ENCODE measurements around the gene YEATS2. TPM values are rescaled to one million over a fixed set of nuclear protein-coding genes. Genes with fewer than 3 reads are reported as not detected.

The YEATS2 gene
- polyA plus RNA-seq, 4 donors: 3.5 to 19.2 (median 6.0) TPM

- H3K4me1 ChIP-seq (ENCODE audit: control insufficient read depth in 3 of 3, insufficient read depth in 2 of 3, low read depth in 1 of 3, low read length in 2 of 3): peaks cover 0 to 2% (median 0%) of the 10 kb centered on the region in 3 donors
- no peak for DNase-seq
- H3K27ac ChIP-seq (ENCODE audit: low read depth in 1 of 3, low read length in 2 of 3): no peak overlapping the region
- WGBS, 3 donors: 95 to 96% (median 95%) methylated on average over 9 of the region's 9 CpGs
- no peaks in the 10 kb centered on the region for H3K9me3 ChIP-seq (ENCODE audit: control insufficient read depth in 2 of 2, insufficient read depth in 1 of 2, low read depth in 1 of 2, low read length in 1 of 2)
- peaks cover 0 to 1% (median 0%) of the 10 kb centered on the region in 3 donors for H3K27me3 ChIP-seq (ENCODE audit: control insufficient read depth in 3 of 3, insufficient read depth in 3 of 3, low read length in 3 of 3)
- no peak for FAIRE-seq
- H3K4me3 ChIP-seq (ENCODE audit: low read depth in 1 of 3, low read length in 3 of 3): no peak overlapping the region
- peaks cover 4 to 53% (median 11%) of the 10 kb centered on the region in 3 donors for H3K36me3 ChIP-seq (ENCODE audit: control insufficient read depth in 3 of 3, insufficient read depth in 2 of 3, low read depth in 1 of 3, low read length in 3 of 3)
These were observed 131.9 kb downstream of the YEATS2 start for GRCh38 chr3:183829466-183829865.

- WGBS, 3 donors: 95% methylated on average over 9 of the region's 9 CpGs
- Histone ChIP-seq H3K4me1 (ENCODE audit: control insufficient read depth in 3 of 3, insufficient read depth in 2 of 3, low read depth in 1 of 3, low read length in 2 of 3) (no peaks in the 10 kb centered on the region), H3K27ac (ENCODE audit: low read depth in 1 of 3, low read length in 2 of 3) (no peak overlapping the region), H3K36me3 (ENCODE audit: control insufficient read depth in 3 of 3, insufficient read depth in 2 of 3, low read depth in 1 of 3, low read length in 3 of 3) (peaks cover 4 to 58% (median 11%) of the 10 kb centered on the region in 3 donors), H3K9me3 (ENCODE audit: control insufficient read depth in 2 of 2, insufficient read depth in 1 of 2, low read depth in 1 of 2, low read length in 1 of 2) (no peaks in the 10 kb centered on the region), H3K27me3 (ENCODE audit: control insufficient read depth in 3 of 3, insufficient read depth in 3 of 3, low read length in 3 of 3) (no peaks in the 10 kb centered on the region), H3K4me3 (ENCODE audit: low read depth in 1 of 3, low read length in 3 of 3) (no peak overlapping the region)
- DNase-seq (no peak), FAIRE-seq (no peak)
These were observed 132.6 kb downstream of the YEATS2 start for GRCh38 chr3:183830187-183830586.

DNA sequence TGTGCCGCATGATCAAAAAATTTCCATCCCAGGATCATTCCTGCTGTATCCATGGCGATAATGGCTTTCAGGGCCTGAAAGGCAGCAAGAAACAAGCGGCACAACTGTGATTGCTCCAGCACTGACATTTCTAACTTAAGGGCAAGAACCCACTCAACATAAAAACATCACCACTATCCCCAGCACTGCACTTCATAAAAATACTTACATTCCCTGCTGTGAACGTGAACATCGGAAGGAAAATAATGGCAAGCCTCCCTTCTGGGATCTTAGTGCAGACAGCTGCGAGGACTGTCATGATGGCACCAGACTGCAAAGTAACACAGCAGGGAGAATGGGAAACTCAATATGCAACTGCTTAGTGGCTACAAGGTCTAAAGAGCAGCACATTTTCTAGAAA, 135.9 kb downstream of the YEATS2 start:
- peaks cover 9 to 59% (median 11%) of the 10 kb centered on the region in 3 donors for H3K36me3 ChIP-seq (ENCODE audit: control insufficient read depth in 3 of 3, insufficient read depth in 2 of 3, low read depth in 1 of 3, low read length in 3 of 3)
- no peaks in the 10 kb centered on the region for H3K27me3 ChIP-seq (ENCODE audit: control insufficient read depth in 3 of 3, insufficient read depth in 3 of 3, low read length in 3 of 3)
- H3K4me1 ChIP-seq (ENCODE audit: control insufficient read depth in 3 of 3, insufficient read depth in 2 of 3, low read depth in 1 of 3, low read length in 2 of 3): no peaks in the 10 kb centered on the region
- H3K9me3 ChIP-seq (ENCODE audit: control insufficient read depth in 2 of 2, insufficient read depth in 1 of 2, low read depth in 1 of 2, low read length in 1 of 2): no peaks in the 10 kb centered on the region
- no peak overlapping the region for H3K4me3 ChIP-seq (ENCODE audit: low read depth in 1 of 3, low read length in 3 of 3)
- WGBS, 3 donors: 97 to 98% (median 97%) methylated on average over 6 of the region's 6 CpGs
- no peak for FAIRE-seq
- H3K27ac ChIP-seq (ENCODE audit: low read depth in 1 of 3, low read length in 2 of 3): no peak overlapping the region
- no peak for DNase-seq

- 93 to 95% (median 94%) methylated on average over 9 of the region's 9 CpGs for WGBS, 3 donors
- peaks cover 16 to 54% (median 17%) of the 10 kb centered on the region in 3 donors for H3K36me3 ChIP-seq (ENCODE audit: control insufficient read depth in 3 of 3, insufficient read depth in 2 of 3, low read depth in 1 of 3, low read length in 3 of 3)
- no peak overlapping the region for H3K27ac ChIP-seq (ENCODE audit: low read depth in 1 of 3, low read length in 2 of 3)
- FAIRE-seq (no peak), DNase-seq (no peak)
- H3K9me3 ChIP-seq (ENCODE audit: control insufficient read depth in 2 of 2, insufficient read depth in 1 of 2, low read depth in 1 of 2, low read length in 1 of 2): no peaks in the 10 kb centered on the region
- no peaks in the 10 kb centered on the region for H3K27me3 ChIP-seq (ENCODE audit: control insufficient read depth in 3 of 3, insufficient read depth in 3 of 3, low read length in 3 of 3)
- H3K4me1 ChIP-seq (ENCODE audit: control insufficient read depth in 3 of 3, insufficient read depth in 2 of 3, low read depth in 1 of 3, low read length in 2 of 3): no peaks in the 10 kb centered on the region
- H3K4me3 ChIP-seq (ENCODE audit: low read depth in 1 of 3, low read length in 3 of 3): no peak overlapping the region
These were observed 139.8 kb downstream of the YEATS2 start for GRCh38 chr3:183837390-183837789.

DNA sequence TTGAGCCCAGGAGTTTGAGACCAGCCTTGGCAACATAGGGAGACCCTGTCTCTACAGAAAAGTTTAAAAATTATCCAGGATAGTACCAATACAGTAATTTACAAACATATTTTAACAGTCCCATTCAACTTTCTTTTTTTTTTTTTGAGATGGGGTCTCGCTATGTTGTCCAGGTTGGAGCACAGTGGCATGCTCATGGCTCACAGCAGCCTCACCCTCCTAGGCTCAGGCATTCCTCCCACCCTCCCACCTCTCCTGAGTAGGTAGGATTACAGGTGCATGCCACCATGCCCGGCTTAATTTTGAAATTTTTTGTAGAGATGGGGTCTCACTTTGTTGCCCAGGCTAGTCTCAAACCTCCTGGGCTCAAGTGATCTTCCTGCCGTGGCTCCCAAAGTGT, 140.3 kb downstream of the YEATS2 start:
- H3K4me1 ChIP-seq (ENCODE audit: control insufficient read depth in 3 of 3, insufficient read depth in 2 of 3, low read depth in 1 of 3, low read length in 2 of 3): no peaks in the 10 kb centered on the region
- H3K27ac ChIP-seq (ENCODE audit: low read depth in 1 of 3, low read length in 2 of 3): no peak overlapping the region
- H3K27me3 ChIP-seq (ENCODE audit: control insufficient read depth in 3 of 3, insufficient read depth in 3 of 3, low read length in 3 of 3): no peaks in the 10 kb centered on the region
- FAIRE-seq (no peak), DNase-seq (no peak)
- H3K9me3 ChIP-seq (ENCODE audit: control insufficient read depth in 2 of 2, insufficient read depth in 1 of 2, low read depth in 1 of 2, low read length in 1 of 2): no peaks in the 10 kb centered on the region
- H3K36me3 ChIP-seq (ENCODE audit: control insufficient read depth in 3 of 3, insufficient read depth in 2 of 3, low read depth in 1 of 3, low read length in 3 of 3): peaks cover 12 to 54% (median 17%) of the 10 kb centered on the region in 3 donors
- no peak overlapping the region for H3K4me3 ChIP-seq (ENCODE audit: low read depth in 1 of 3, low read length in 3 of 3)
- WGBS, 3 donors: 94 to 98% (median 97%) methylated on average over 3 of the region's 3 CpGs

DNA sequence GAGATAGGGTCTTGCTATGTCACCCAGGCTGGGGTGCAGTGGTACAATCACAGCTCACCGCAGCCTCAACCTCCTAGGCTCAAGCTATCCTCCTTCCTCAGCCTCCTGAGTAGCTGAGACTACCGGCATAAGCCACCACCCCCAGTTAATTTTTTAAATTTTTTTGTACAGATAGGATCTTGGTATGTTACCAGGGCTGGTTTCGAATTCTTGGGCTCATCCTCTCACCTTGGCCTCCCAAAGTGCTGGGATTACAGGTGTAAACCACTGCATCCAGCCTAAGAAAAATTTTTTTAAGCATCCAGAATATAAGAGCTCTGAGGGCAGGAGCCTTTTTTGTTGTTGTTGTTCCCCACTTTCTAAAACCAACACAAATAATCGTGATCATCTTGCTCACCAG, 142.2 kb downstream of the YEATS2 start:
- Histone ChIP-seq H3K4me3 (ENCODE audit: low read depth in 1 of 3, low read length in 3 of 3) (no peak overlapping the region), H3K36me3 (ENCODE audit: control insufficient read depth in 3 of 3, insufficient read depth in 2 of 3, low read depth in 1 of 3, low read length in 3 of 3) (peaks cover 12 to 47% (median 15%) of the 10 kb centered on the region in 3 donors), H3K9me3 (ENCODE audit: control insufficient read depth in 2 of 2, insufficient read depth in 1 of 2, low read depth in 1 of 2, low read length in 1 of 2) (no peaks in the 10 kb centered on the region), H3K4me1 (ENCODE audit: control insufficient read depth in 3 of 3, insufficient read depth in 2 of 3, low read depth in 1 of 3, low read length in 2 of 3) (no peaks in the 10 kb centered on the region), H3K27me3 (ENCODE audit: control insufficient read depth in 3 of 3, insufficient read depth in 3 of 3, low read length in 3 of 3) (no peaks in the 10 kb centered on the region), H3K27ac (ENCODE audit: low read depth in 1 of 3, low read length in 2 of 3) (no peak overlapping the region)
- WGBS, 3 donors: 94 to 98% (median 97%) methylated on average over 4 of the region's 4 CpGs
- no peak for DNase-seq
- no peak for FAIRE-seq

DNA sequence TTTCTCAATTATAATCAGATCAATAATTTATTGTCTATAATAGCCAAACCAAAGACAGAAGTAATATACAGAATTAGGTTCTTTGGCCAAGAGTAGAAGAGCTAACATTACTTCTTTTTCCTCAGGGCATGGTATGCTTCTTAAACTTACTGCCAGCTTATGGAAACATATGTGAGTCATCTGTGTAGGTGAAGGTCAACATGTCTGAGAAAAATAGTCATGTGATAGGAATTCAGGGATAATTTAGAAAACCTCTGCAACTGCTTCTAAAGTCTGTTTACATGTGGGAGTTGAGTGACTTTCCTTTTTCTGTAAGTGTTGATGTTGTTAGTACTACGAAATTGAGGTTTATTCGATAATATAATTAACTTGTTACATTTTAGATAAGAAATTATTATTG, 147.0 kb downstream of the YEATS2 start:
- Histone ChIP-seq H3K4me1 (ENCODE audit: control insufficient read depth in 3 of 3, insufficient read depth in 2 of 3, low read depth in 1 of 3, low read length in 2 of 3) (no peaks in the 10 kb centered on the region), H3K27me3 (ENCODE audit: control insufficient read depth in 3 of 3, insufficient read depth in 3 of 3, low read length in 3 of 3) (no peaks in the 10 kb centered on the region), H3K9me3 (ENCODE audit: control insufficient read depth in 2 of 2, insufficient read depth in 1 of 2, low read depth in 1 of 2, low read length in 1 of 2) (no peaks in the 10 kb centered on the region), H3K4me3 (ENCODE audit: low read depth in 1 of 3, low read length in 3 of 3) (no peak overlapping the region), H3K36me3 (ENCODE audit: control insufficient read depth in 3 of 3, insufficient read depth in 2 of 3, low read depth in 1 of 3, low read length in 3 of 3) (peaks cover 14 to 44% (median 23%) of the 10 kb centered on the region in 3 donors), H3K27ac (ENCODE audit: low read depth in 1 of 3, low read length in 2 of 3) (no peak overlapping the region)
- FAIRE-seq (no peak), DNase-seq (no peak)
- 82 to 93% (median 93%) methylated on average over 2 of the region's 2 CpGs for WGBS, 3 donors

DNA sequence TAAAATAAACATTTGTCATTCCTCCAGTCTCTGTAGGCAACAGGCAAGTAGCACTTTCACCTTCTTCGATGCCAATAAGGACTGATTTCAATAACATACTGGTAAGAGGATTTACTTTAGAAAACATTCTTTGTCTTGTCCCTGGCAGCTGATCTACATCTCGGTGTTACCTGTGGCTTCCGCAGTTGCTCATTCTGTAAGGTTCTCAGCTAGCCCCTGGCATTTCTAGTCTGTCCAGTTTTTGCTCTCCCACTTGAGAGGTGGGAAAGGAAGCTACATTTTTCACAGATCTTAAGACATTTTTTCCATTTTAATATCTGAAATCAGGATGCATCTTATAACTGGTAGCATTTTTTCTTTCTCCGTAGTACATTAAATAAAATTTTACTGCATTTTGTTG, 147.5 kb downstream of the YEATS2 start:
- no peaks in the 10 kb centered on the region for H3K4me1 ChIP-seq (ENCODE audit: control insufficient read depth in 3 of 3, insufficient read depth in 2 of 3, low read depth in 1 of 3, low read length in 2 of 3)
- no peaks in the 10 kb centered on the region for H3K9me3 ChIP-seq (ENCODE audit: control insufficient read depth in 2 of 2, insufficient read depth in 1 of 2, low read depth in 1 of 2, low read length in 1 of 2)
- FAIRE-seq (no peak), DNase-seq (no peak)
- WGBS, 3 donors: 91 to 97% (median 92%) methylated on average over 4 of the region's 4 CpGs
- H3K4me3 ChIP-seq (ENCODE audit: low read depth in 1 of 3, low read length in 3 of 3): no peak overlapping the region
- peaks cover 15 to 41% (median 23%) of the 10 kb centered on the region in 3 donors for H3K36me3 ChIP-seq (ENCODE audit: control insufficient read depth in 3 of 3, insufficient read depth in 2 of 3, low read depth in 1 of 3, low read length in 3 of 3)
- H3K27ac ChIP-seq (ENCODE audit: low read depth in 1 of 3, low read length in 2 of 3): no peak overlapping the region
- no peaks in the 10 kb centered on the region for H3K27me3 ChIP-seq (ENCODE audit: control insufficient read depth in 3 of 3, insufficient read depth in 3 of 3, low read length in 3 of 3)

DNA sequence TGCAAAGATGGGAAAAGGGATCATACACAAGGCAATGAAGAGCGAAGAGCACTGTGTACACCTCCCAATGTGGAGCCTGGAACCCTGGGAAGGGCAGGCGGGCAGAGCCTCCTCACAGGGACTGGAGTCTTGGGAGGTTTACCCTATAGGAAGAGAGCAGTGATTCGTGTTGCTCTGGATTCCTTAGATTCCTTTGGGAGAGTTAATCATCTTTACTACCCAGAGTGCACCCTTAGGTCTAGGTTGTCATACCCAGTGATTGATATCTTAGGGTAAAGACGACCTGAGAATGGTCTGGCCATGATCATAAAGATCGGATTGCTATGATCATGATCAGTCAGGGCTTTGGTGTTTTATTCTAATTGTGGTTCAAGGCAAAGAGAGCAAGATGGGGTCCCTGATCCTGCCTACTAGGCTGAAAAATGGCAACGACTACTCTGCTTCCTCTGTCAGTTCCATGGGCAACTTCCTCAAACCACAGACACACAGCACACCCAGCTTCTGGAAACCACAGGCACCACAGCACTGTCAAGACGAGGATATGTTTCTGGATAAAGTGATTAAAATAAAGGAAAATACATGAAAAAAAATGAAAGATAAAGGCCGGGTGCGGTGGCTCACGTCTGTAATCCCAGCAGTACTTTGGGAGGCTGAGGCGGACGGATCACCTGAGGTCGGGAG, 148.2 kb downstream of the YEATS2 start:
- H3K27ac ChIP-seq (ENCODE audit: low read depth in 1 of 3, low read length in 2 of 3): no peak overlapping the region
- no peaks in the 10 kb centered on the region for H3K9me3 ChIP-seq (ENCODE audit: control insufficient read depth in 2 of 2, insufficient read depth in 1 of 2, low read depth in 1 of 2, low read length in 1 of 2)
- WGBS, 3 donors: 86 to 94% (median 89%) methylated on average over 13 of the region's 13 CpGs
- no peak overlapping the region for H3K4me3 ChIP-seq (ENCODE audit: low read depth in 1 of 3, low read length in 3 of 3)
- FAIRE-seq (no peak), DNase-seq (no peak)
- peaks cover 14 to 39% (median 23%) of the 10 kb centered on the region in 3 donors for H3K36me3 ChIP-seq (ENCODE audit: control insufficient read depth in 3 of 3, insufficient read depth in 2 of 3, low read depth in 1 of 3, low read length in 3 of 3)
- no peaks in the 10 kb centered on the region for H3K27me3 ChIP-seq (ENCODE audit: control insufficient read depth in 3 of 3, insufficient read depth in 3 of 3, low read length in 3 of 3)
- no peaks in the 10 kb centered on the region for H3K4me1 ChIP-seq (ENCODE audit: control insufficient read depth in 3 of 3, insufficient read depth in 2 of 3, low read depth in 1 of 3, low read length in 2 of 3)
